Ishikawa (cell line): ENCODE data around the gene NAV1.

ENCODE experiments used
- CEBPB ChIP-seq: IDR thresholded peaks from 2 replicates; pipeline ENCODE4 v1.6.1; 2012
- CREB1 ChIP-seq: IDR thresholded peaks from 2 replicates; pipeline ENCODE4 v1.6.1; 2012; ENCODE audit warnings: low read depth
- EGR1 ChIP-seq: IDR thresholded peaks from 2 replicates; pipeline ENCODE4 v1.6.1; 2012
- EP300 ChIP-seq: IDR thresholded peaks from 2 replicates; pipeline ENCODE4 v1.6.1; 2012; ENCODE audit warnings: borderline replicate concordance
- FOXM1 ChIP-seq: IDR thresholded peaks from 2 replicates; pipeline ENCODE4 v1.6.1; 2012; ENCODE audit warnings: low read depth, borderline replicate concordance
- NFIC ChIP-seq: IDR thresholded peaks from 2 replicates; pipeline ENCODE4 v1.6.1; 2012
- RAD21 ChIP-seq: IDR thresholded peaks from 2 replicates; pipeline ENCODE4 v1.6.1; 2012; ENCODE audit warnings: low read depth
- REST ChIP-seq: IDR thresholded peaks from 2 replicates; pipeline ENCODE4 v1.6.1; 2012; ENCODE audit warnings: low read depth, mild to moderate bottlenecking
- TAF1 ChIP-seq: IDR thresholded peaks from 2 replicates; pipeline ENCODE4 v1.6.1; 2012; ENCODE audit warnings: low read depth, mild to moderate bottlenecking
- TCF12 ChIP-seq: IDR thresholded peaks from 2 replicates; pipeline ENCODE4 v1.6.1; 2012; ENCODE audit warnings: low read depth
- YY1 ChIP-seq: IDR thresholded peaks from 2 replicates; pipeline ENCODE4 v1.6.1; 2012; ENCODE audit warnings: low read depth
- TF ChIP-seq, protein P1 (sequence below): IDR thresholded peaks from 2 replicates; pipeline ENCODE4 v1.6.1; 2012
- TF ChIP-seq, protein P2 (sequence below): IDR thresholded peaks from 2 replicates; pipeline ENCODE4 v1.6.1; 2012

GRCh38 chr1:201495551-201496295 lies 43.2 kb upstream of the NAV1 start:
- TF ChIP-seq FOXM1 (no peak), TAF1 (no peak), CREB1 (no peak), YY1 (no peak), TCF12 (no peak), NFIC (no peak), REST (no peak), EP300 (no peak), CEBPB (no peak), RAD21 (no peak), EGR1 (no peak)
- TF ChIP-seq, protein P1, sequence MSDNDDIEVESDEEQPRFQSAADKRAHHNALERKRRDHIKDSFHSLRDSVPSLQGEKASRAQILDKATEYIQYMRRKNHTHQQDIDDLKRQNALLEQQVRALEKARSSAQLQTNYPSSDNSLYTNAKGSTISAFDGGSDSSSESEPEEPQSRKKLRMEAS = no peak
- TF ChIP-seq, protein P2, sequence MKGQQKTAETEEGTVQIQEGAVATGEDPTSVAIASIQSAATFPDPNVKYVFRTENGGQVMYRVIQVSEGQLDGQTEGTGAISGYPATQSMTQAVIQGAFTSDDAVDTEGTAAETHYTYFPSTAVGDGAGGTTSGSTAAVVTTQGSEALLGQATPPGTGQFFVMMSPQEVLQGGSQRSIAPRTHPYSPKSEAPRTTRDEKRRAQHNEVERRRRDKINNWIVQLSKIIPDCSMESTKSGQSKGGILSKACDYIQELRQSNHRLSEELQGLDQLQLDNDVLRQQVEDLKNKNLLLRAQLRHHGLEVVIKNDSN = no peak
